Measurements from ENCODE around the gene TMEM161B.

- no peak for TF ChIP-seq POLR2A (IDR thresholded peaks at IDR 0.05; ENCODE audit: low read depth)
- TF ChIP-seq POLR2AphosphoS5 (IDR thresholded peaks at IDR 0.05) = no peak
- no peak for TF ChIP-seq CTCF (IDR thresholded peaks at IDR 0.05)
These were observed 74.7 kb downstream of the TMEM161B start for GRCh38 chr5:88193896-88194295.
